ENCODE measurements around the gene WWC2. TPM values are rescaled to one million over a fixed set of nuclear protein-coding genes. Genes with fewer than 3 reads are reported as not detected.
"Not testable (repeated sequence)": the region's sequence is repeated elsewhere in the genome, so short reads cannot be mapped to it uniquely, and the experiment has no call there.

Gene WWC2
- polyA plus RNA-seq, 6 donors from 2014 or later = 0.07 to 0.88 (median 0.22) TPM; not detected in 1

- no peak overlapping the region for H3K4me3 Mint-ChIP-seq
- H3K4me1 Mint-ChIP-seq = no peaks in the 10 kb centered on the region
- ATAC-seq (ENCODE audit: low read depth in 2 of 2) (no peak), DNase-seq (no peak)
- H3K9me3 Mint-ChIP-seq = peaks cover 0 to 5% (median 0%) of the 10 kb centered on the region in 7 donors
- H3K27ac Mint-ChIP-seq = no peak overlapping the region
- peaks cover 10 to 22% (median 17%) of the 10 kb centered on the region in 3 donors for H3K27me3 Mint-ChIP-seq
- no peaks in the 10 kb centered on the region for H3K36me3 Mint-ChIP-seq
Observed at GRCh38 chr4:183190900-183191527, 92.0 kb downstream of the WWC2 start.

GRCh38 chr4:183191630-183192029 lies 92.6 kb downstream of the WWC2 start:
- H3K27ac Mint-ChIP-seq = no peak overlapping the region
- no peak for DNase-seq
- no peak for ATAC-seq (ENCODE audit: low read depth in 2 of 2)
- H3K4me3 Mint-ChIP-seq = no peak overlapping the region
- H3K36me3 Mint-ChIP-seq = no peaks in the 10 kb centered on the region
- H3K9me3 Mint-ChIP-seq = peaks cover 0 to 2% (median 0%) of the 10 kb centered on the region in 7 donors
- no peaks in the 10 kb centered on the region for H3K4me1 Mint-ChIP-seq
- H3K27me3 Mint-ChIP-seq = peaks cover 10 to 21% (median 11%) of the 10 kb centered on the region in 3 donors

DNA sequence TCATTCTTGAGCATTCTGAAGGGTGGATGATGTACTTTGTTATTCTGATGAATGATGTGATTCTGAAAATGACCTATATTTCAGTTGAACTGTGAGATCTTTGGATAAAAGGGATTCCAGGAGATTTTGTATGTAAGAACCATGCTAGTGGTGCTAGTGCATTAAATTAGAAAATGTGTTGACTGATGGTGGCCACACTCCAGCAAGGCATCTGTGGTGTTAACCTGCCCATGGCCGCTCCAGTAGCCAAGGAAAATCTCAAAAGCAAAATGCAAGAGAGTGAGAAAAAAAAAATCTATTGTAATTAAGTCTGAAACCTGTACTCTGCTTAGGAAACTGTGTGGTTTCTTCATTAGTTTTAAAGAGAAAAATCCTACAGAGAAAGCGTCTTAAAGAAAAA lies 93.5 kb downstream of the WWC2 start:
- no peak overlapping the region for H3K4me3 Mint-ChIP-seq
- H3K4me1 Mint-ChIP-seq = no peaks in the 10 kb centered on the region
- H3K36me3 Mint-ChIP-seq = no peaks in the 10 kb centered on the region
- peaks cover 9 to 20% (median 10%) of the 10 kb centered on the region in 3 donors for H3K27me3 Mint-ChIP-seq
- H3K27ac Mint-ChIP-seq = no peak overlapping the region
- no peak for DNase-seq
- H3K9me3 Mint-ChIP-seq = peaks cover 0 to 2% (median 0%) of the 10 kb centered on the region in 7 donors
- no peak for ATAC-seq (ENCODE audit: low read depth in 2 of 2)

DNA sequence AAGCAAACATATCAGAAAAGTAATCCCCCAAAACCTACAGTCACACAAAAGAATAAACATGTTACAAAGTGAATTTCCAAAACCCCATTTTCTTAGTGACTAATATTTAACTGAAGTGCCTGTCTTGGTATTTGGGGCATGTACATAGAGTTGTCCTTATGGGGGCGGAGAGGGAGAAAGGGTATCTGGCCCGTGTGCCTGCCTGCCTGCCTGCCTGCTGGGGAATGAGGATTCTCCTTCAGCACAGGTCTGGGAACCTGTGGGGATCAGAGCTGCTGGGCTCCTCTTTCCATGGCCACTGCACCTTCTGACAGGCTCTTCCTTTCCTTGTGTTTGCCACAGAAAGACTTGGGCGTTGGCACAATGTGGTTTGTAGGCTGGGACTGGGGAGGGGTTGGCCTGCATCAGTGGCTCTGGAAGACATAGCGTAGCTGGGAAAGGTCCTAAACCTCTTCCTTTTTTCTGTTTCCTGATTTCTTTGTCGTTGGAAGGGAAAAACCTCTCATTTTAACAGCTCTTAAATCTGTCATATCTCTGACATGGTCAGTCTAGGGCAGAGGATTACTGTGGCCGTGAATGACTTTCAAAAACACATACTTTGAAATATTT lies 94.8 kb downstream of the WWC2 start:
- peaks cover 9 to 20% (median 9%) of the 10 kb centered on the region in 3 donors for H3K27me3 Mint-ChIP-seq
- ATAC-seq (ENCODE audit: low read depth in 2 of 2); H3K27ac Mint-ChIP-seq; H3K36me3 Mint-ChIP-seq; DNase-seq; H3K4me3 Mint-ChIP-seq; H3K9me3 Mint-ChIP-seq; H3K4me1 Mint-ChIP-seq: not testable (repeated sequence)

GRCh38 chr4:183195534-183195933 lies 96.5 kb downstream of the WWC2 start:
- no peaks in the 10 kb centered on the region for H3K36me3 Mint-ChIP-seq
- DNase-seq (no peak), ATAC-seq (ENCODE audit: low read depth in 2 of 2) (no peak)
- no peaks in the 10 kb centered on the region for H3K9me3 Mint-ChIP-seq
- no peaks in the 10 kb centered on the region for H3K4me1 Mint-ChIP-seq
- H3K27me3 Mint-ChIP-seq = peaks cover 6 to 18% (median 9%) of the 10 kb centered on the region in 3 donors
- H3K27ac Mint-ChIP-seq = no peak overlapping the region
- no peak overlapping the region for H3K4me3 Mint-ChIP-seq

DNA sequence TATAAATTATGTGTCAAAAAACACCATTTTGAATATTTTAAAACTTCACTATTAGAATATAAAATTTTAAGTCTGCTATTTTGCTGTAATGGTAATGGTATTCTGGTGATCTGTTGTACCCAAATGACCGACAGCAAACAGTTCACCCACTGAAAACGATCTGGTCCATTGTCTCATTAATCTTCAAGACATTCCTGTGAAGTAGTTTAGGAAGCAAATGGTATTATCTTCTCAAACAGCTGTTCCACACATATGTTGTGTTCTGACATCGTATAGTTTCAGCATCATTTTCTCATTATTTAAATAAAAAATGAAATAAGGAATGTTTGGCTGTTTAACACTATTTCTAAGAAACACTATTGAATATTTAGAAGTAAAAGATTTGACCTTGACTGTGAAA lies 98.1 kb downstream of the WWC2 start:
- ATAC-seq (ENCODE audit: low read depth in 2 of 2) (no peak), DNase-seq (no peak)
- Mint-ChIP-seq H3K36me3 (no peaks in the 10 kb centered on the region), H3K27ac (no peak overlapping the region), H3K4me1 (no peaks in the 10 kb centered on the region), H3K27me3 (peaks cover 4 to 18% (median 17%) of the 10 kb centered on the region in 3 donors), H3K9me3 (no peaks in the 10 kb centered on the region), H3K4me3 (no peak overlapping the region)

- Mint-ChIP-seq H3K4me3 (no peak overlapping the region), H3K27me3 (peaks cover 4 to 16% (median 14%) of the 10 kb centered on the region in 3 donors), H3K27ac (no peak overlapping the region), H3K36me3 (no peaks in the 10 kb centered on the region), H3K4me1 (no peaks in the 10 kb centered on the region), H3K9me3 (peaks cover 0 to 8% (median 0%) of the 10 kb centered on the region in 7 donors)
- ATAC-seq (ENCODE audit: low read depth in 2 of 2) (no peak), DNase-seq (no peak)
Observed at GRCh38 chr4:183200453-183200852, 101.4 kb downstream of the WWC2 start.

GRCh38 chr4:183201331-183201730 lies 102.3 kb downstream of the WWC2 start:
- Mint-ChIP-seq H3K27ac (no peak overlapping the region), H3K4me1 (no peaks in the 10 kb centered on the region), H3K27me3 (peaks cover 4 to 8% (median 7%) of the 10 kb centered on the region in 3 donors), H3K9me3 (peaks cover 0 to 8% (median 0%) of the 10 kb centered on the region in 7 donors), H3K36me3 (no peaks in the 10 kb centered on the region), H3K4me3 (no peak overlapping the region)
- DNase-seq (no peak), ATAC-seq (ENCODE audit: low read depth in 2 of 2) (no peak)

- peaks cover 4 to 14% (median 5%) of the 10 kb centered on the region in 3 donors for H3K27me3 Mint-ChIP-seq
- no peak for ATAC-seq (ENCODE audit: low read depth in 2 of 2)
Observed at GRCh38 chr4:183202523-183202922, 103.5 kb downstream of the WWC2 start.

DNA sequence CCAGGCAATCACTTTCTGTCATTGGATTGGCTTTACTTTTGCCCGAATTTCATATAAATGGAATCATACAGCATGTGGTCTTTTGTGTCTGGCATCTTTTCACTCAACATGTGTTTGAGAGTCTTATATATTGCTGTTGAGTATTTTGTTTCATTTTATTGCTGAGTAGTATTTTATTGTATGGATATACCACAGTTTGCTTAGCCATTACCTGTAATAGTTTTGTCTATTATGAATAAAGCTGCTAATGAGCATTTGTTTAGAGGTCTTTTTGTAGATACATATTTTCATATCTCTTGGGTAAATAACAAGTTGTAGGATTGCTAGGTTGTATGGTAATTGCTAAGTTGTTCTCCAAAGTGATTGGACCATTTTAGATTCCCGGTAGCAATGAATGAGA lies 105.7 kb downstream of the WWC2 start:
- DNase-seq (no peak), ATAC-seq (ENCODE audit: low read depth in 2 of 2) (no peak)
- no peak overlapping the region for H3K27ac Mint-ChIP-seq
- peaks cover 0 to 8% (median 0%) of the 10 kb centered on the region in 7 donors for H3K9me3 Mint-ChIP-seq
- peaks cover 0 to 17% (median 4%) of the 10 kb centered on the region in 3 donors for H3K27me3 Mint-ChIP-seq
- no peak overlapping the region for H3K4me3 Mint-ChIP-seq
- H3K36me3 Mint-ChIP-seq = no peaks in the 10 kb centered on the region
- no peaks in the 10 kb centered on the region for H3K4me1 Mint-ChIP-seq

More at GRCh38 chr4:183202523-183202922, 103.5 kb downstream of the WWC2 start:
- no peak for DNase-seq
- no peak overlapping the region for H3K27ac Mint-ChIP-seq
- no peak overlapping the region for H3K4me3 Mint-ChIP-seq
- no peaks in the 10 kb centered on the region for H3K36me3 Mint-ChIP-seq
- peaks cover 0 to 8% (median 0%) of the 10 kb centered on the region in 7 donors for H3K9me3 Mint-ChIP-seq
- H3K4me1 Mint-ChIP-seq = no peaks in the 10 kb centered on the region

GRCh38 chr4:183205193-183205592 lies 106.1 kb downstream of the WWC2 start:
- no peak overlapping the region for H3K4me3 Mint-ChIP-seq
- H3K27me3 Mint-ChIP-seq = peaks cover 0 to 17% (median 4%) of the 10 kb centered on the region in 3 donors
- DNase-seq (no peak), ATAC-seq (ENCODE audit: low read depth in 2 of 2) (no peak)
- no peaks in the 10 kb centered on the region for H3K4me1 Mint-ChIP-seq
- H3K9me3 Mint-ChIP-seq = peaks cover 0 to 8% (median 0%) of the 10 kb centered on the region in 7 donors
- H3K27ac Mint-ChIP-seq = no peak overlapping the region
- no peaks in the 10 kb centered on the region for H3K36me3 Mint-ChIP-seq

GRCh38 chr4:183205709-183206108 lies 106.7 kb downstream of the WWC2 start:
- H3K27me3 Mint-ChIP-seq = peaks cover 0 to 17% (median 4%) of the 10 kb centered on the region in 3 donors
- no peak overlapping the region for H3K27ac Mint-ChIP-seq
- no peak overlapping the region for H3K4me3 Mint-ChIP-seq

DNA sequence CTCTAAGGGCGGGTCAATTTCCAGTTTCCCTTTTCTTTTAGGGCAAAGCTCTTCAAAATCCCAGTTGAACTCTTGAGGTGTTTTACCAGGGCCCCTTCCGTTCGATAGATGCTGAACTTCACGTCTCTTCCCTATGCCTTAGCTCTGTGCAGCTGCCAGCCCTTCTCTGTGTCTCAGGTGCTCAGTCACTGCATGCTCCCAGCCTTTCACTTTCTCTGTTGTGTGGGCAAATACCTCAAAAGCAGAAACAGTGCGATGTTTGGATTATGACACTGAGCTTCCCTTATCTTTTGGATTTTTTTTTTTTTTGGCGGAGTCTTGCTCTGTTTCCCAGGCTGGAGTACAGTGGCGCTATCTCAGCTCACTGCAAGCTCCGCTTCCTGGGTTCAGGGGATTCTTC lies 112.5 kb downstream of the WWC2 start:
- no peak for DNase-seq
- no peaks in the 10 kb centered on the region for H3K36me3 Mint-ChIP-seq
- no peaks in the 10 kb centered on the region for H3K4me1 Mint-ChIP-seq
- peaks cover 3 to 9% (median 6%) of the 10 kb centered on the region in 3 donors for H3K27me3 Mint-ChIP-seq
- H3K4me3 Mint-ChIP-seq = no peak overlapping the region
- H3K9me3 Mint-ChIP-seq = peaks cover 0 to under 1% (median 0%) of the 10 kb centered on the region in 7 donors
- ATAC-seq (ENCODE audit: low read depth in 2 of 2) = no peak
- H3K27ac Mint-ChIP-seq = no peak overlapping the region

More at GRCh38 chr4:183205709-183206108, 106.7 kb downstream of the WWC2 start:
- Mint-ChIP-seq H3K9me3 (peaks cover 0 to 8% (median 0%) of the 10 kb centered on the region in 7 donors), H3K36me3 (no peaks in the 10 kb centered on the region), H3K4me1 (no peaks in the 10 kb centered on the region)
- ATAC-seq (ENCODE audit: low read depth in 2 of 2) = no peak
- no peak for DNase-seq

DNA sequence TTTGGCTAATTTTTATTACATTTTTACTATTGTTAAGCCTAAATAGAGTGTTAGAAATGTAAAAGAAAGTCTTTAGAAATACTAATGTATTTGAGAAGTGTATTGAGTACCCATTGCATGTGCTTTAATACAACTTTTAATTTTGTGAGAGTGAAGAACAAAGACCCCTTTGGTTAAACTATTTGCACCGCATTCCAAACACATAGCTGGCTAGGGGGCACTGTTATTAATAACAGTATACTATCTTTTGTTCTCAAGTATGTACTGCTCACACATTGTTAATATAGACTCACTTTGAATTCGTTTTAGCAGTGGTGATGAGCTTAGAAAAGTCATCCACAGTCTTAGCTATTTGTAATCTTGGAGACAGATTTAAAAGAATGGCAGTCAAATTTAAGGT lies 114.9 kb downstream of the WWC2 start:
- Mint-ChIP-seq H3K4me1 (no peaks in the 10 kb centered on the region), H3K27ac (no peak overlapping the region), H3K4me3 (no peak overlapping the region), H3K27me3 (peaks cover 0 to 6% (median 4%) of the 10 kb centered on the region in 3 donors), H3K9me3 (no peaks in the 10 kb centered on the region), H3K36me3 (no peaks in the 10 kb centered on the region)
- ATAC-seq (ENCODE audit: low read depth in 2 of 2) = no peak
- no peak for DNase-seq

All from naive B cell (primary cell).